Calu3 (cell line): ENCODE results near the gene ERI2. TPM values are rescaled to one million over a fixed set of nuclear protein-coding genes. Genes with fewer than 3 reads are reported as not detected.

Experiments used
- BruUV-seq: library from RNA; stranded (reverse); fragments of 400-500 nt; replicated peaks from 2 replicates; lab custom pipeline; 2021; lab: Mats Ljungman, UMichigan
- CTCF ChIA-PET: fragments of 300-600 bp; sonication (Branson Sonifier 250); formaldehyde crosslinking; loops from one replicate; lab custom pipeline; 2022; ENCODE audit warnings: antibody characterized with exemption; lab: Charles Lee
- DNase-seq: peaks from one replicate; pipeline ENCODE4 v3.0.0; 2022
- H3K27ac Mint-ChIP-seq: one replicate; pipeline ENCODE4 v1.8.0; 2022; ENCODE audit warnings: mixed read lengths; ENCODE audit not compliant: unreplicated experiment
- H3K27me3 Mint-ChIP-seq: one replicate; pipeline ENCODE4 v1.8.0; 2022; ENCODE audit warnings: mixed read lengths; ENCODE audit not compliant: unreplicated experiment
- H3K36me3 Mint-ChIP-seq: one replicate; pipeline ENCODE4 v1.8.0; 2022; ENCODE audit warnings: mild to moderate bottlenecking, moderate library complexity, mixed read lengths; ENCODE audit not compliant: insufficient read depth, unreplicated experiment
- H3K4me1 Mint-ChIP-seq: one replicate; pipeline ENCODE4 v1.8.0; 2022; ENCODE audit warnings: mild to moderate bottlenecking, low read depth, mixed read lengths; ENCODE audit not compliant: unreplicated experiment
- H3K4me3 Mint-ChIP-seq: one replicate; pipeline ENCODE4 v1.8.0; 2022; ENCODE audit warnings: mild to moderate bottlenecking, low read depth, moderate library complexity, mixed read lengths; ENCODE audit not compliant: unreplicated experiment
- H3K9me3 Mint-ChIP-seq: one replicate; pipeline ENCODE4 v1.8.0; 2022; ENCODE audit warnings: low read depth, mixed read lengths; ENCODE audit not compliant: unreplicated experiment
- CTCF ChIP-seq: fragments of 200-600 bp; IDR thresholded peaks from one replicate; pipeline ENCODE4 v1.8.0; 2022; ENCODE audit warnings: antibody characterized with exemption; ENCODE audit not compliant: unreplicated experiment
- intact Hi-C: fragments of 100-400 bp; cut with micrococcal nuclease; formaldehyde crosslinking; loops from one replicate; pipeline ENCODE4 v1.10.0; 2022; ENCODE audit not compliant: unreplicated experiment
- total RNA-seq: library from RNA; stranded (reverse); gene quantifications from 2 replicates; pipeline ENCODE4 v1.2.3, GENCODE V29; 2022

The ERI2 gene
- total RNA-seq, 1 experiment from 2014 or later = 32.6 TPM

GRCh38 chr16:20821682-20822081, 15.4 kb upstream of the ERI2 start:
- no peak for DNase-seq
- no peak for TF ChIP-seq CTCF
- no TSS peak for BruUV-seq
- intact Hi-C loops = no loop called here
- CTCF ChIA-PET = no interaction called here
- no peaks in the 10 kb centered on the region for H3K9me3 Mint-ChIP-seq
- no peaks in the 10 kb centered on the region for H3K4me1 Mint-ChIP-seq
- no peaks in the 10 kb centered on the region for H3K27me3 Mint-ChIP-seq
- H3K36me3 Mint-ChIP-seq = no peaks in the 10 kb centered on the region
- H3K4me3 Mint-ChIP-seq = no peak overlapping the region
- H3K27ac Mint-ChIP-seq = no peak overlapping the region

GRCh38 chr16:20818929-20819585, 12.8 kb upstream of the ERI2 start:
- Mint-ChIP-seq H3K4me1 (no peaks in the 10 kb centered on the region), H3K36me3 (no peaks in the 10 kb centered on the region), H3K27me3 (no peaks in the 10 kb centered on the region), H3K4me3 (no peak overlapping the region), H3K9me3 (no peaks in the 10 kb centered on the region), H3K27ac (no peak overlapping the region)
- no peak for DNase-seq
- intact Hi-C loops = no loop called here
- CTCF ChIA-PET = no interaction called here
- no TSS peak for BruUV-seq
- TF ChIP-seq CTCF = no peak

GRCh38 chr16:20814784-20815183, 8.5 kb upstream of the ERI2 start:
- H3K4me1 Mint-ChIP-seq = no peaks in the 10 kb centered on the region
- no peak for DNase-seq
- no peak overlapping the region for H3K27ac Mint-ChIP-seq
- H3K27me3 Mint-ChIP-seq = no peaks in the 10 kb centered on the region
- no peak overlapping the region for H3K4me3 Mint-ChIP-seq
- H3K36me3 Mint-ChIP-seq = no peaks in the 10 kb centered on the region
- CTCF ChIA-PET = no interaction called here
- no TSS peak for BruUV-seq
- no peak for TF ChIP-seq CTCF
- no peaks in the 10 kb centered on the region for H3K9me3 Mint-ChIP-seq
- intact Hi-C loops = no loop called here

- Mint-ChIP-seq H3K36me3 (peaks cover 5% of the 10 kb centered on the region), H3K27ac (no peak overlapping the region), H3K9me3 (no peaks in the 10 kb centered on the region), H3K27me3 (no peaks in the 10 kb centered on the region), H3K4me1 (peaks cover 10% of the 10 kb centered on the region), H3K4me3 (no peak overlapping the region)
- intact Hi-C loops = no loop called here
- CTCF ChIA-PET = no interaction called here
- BruUV-seq = no TSS peak
- DNase-seq = no peak
- TF ChIP-seq CTCF = no peak
Observed at GRCh38 chr16:20812510-20812909, 6.2 kb upstream of the ERI2 start.
